NCI-H1694 treated with DMSO at 0.1 percent for 48 hours (cell line): Measurements from ENCODE around the gene MICB.
"Not testable (repeated sequence)": the region's sequence is repeated elsewhere in the genome, so short reads cannot be mapped to it uniquely, and the experiment has no call there.

Experiments used
- DNase-seq: peaks from one replicate; lab custom pipeline; 2025; lab: John Stamatoyannopoulos, UW

Gene MICB

DNA sequence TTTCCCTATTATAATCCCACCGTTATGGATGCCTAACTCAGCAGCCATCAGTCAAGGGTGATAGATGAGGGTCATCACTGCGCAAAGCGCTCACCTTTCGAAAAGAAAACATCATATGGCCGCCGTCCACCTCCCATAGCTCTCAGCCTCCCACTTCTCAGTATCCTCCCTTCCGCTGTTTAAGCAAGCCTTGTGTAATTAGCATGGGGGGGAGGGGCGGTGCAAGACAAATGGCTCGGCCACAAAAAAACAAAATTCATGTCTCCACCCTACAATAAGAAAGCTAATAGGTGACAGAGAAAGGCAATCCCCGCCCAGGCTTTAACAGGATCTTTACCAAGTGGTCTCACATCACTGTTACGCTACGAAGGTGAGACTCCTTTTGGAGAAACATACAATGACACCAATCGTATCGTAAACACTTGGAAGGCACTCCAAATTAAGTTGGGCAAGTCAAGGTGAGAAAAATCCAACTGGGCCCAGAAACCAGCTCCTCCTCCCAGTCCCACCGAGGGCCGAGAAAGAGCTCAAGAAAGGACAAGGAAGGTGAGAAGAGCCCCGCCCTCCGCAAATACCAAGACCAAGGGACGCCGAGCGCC is 43.2 kb downstream of the MICB start:
- DNase-seq = no peak

DNA sequence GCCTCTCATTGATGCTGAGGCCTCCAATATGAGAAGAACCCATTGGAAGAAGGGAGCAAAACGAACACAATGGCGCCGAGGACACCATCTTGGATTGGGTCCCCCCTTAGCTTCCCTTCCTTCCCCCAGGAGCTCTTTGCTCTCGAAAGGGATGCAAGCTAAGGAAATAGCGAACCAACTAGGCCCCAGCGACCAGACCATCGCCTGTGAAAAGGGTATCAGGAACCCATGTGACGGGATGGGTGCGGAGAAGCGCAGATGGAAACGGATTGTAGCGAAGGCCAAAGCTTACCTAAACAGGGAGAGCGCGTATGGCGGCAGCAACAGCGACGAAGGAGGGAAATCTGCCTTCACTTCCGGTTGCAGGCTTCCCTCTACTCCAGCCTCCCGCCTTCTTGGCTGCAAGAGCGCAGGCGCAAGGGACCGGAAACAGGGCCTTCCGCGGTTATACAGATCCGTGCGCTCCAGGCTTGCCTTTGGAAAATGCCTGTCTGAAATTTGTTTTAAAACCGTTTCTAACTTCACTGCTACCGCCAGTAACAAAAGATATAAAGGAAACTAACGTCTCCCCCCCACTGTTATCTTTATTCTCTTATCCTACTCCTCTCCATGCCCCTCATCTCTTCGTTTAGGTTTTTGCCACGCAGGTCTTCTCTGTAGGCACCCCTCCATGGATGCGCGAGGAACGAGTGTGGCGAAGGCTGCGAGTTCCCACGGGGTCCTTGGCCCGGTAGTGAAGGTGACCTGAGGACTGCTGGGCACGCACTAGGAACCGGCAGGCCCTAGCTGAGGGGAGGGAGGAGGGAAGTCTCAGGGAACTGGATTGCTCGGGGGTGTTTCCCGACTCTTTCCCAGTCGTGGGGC is 43.9 kb downstream of the MICB start, which contains the start of gene DDX39B:
Gene DDX39B, minus strand, starts transcription at position 346 of the 864 bp plus-strand sequence. CDS start 1,471 bp downstream, outside the sequence.
- peak; percentile 92 for DNase-seq

DNA sequence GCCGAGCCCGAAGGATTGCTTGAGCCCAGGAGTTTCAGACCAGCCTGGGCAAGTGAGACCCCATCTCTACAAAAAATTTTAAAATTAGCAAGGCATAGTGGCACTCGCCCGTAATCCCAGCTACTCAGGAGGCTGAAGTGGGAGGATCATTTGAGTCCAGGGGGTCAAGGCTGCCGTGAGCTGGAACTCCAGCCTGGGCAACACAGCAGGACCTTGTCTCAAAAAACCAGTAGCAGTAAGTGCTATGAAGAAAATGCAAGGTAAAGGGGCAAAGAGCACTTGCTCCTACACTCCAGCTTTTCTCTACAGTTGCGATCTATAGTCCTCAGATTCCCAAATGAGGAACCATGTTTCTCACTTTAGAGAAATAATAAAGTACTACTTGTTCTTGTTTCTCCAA is 45.7 kb downstream of the MICB start:
- DNase-seq = no peak

DNA sequence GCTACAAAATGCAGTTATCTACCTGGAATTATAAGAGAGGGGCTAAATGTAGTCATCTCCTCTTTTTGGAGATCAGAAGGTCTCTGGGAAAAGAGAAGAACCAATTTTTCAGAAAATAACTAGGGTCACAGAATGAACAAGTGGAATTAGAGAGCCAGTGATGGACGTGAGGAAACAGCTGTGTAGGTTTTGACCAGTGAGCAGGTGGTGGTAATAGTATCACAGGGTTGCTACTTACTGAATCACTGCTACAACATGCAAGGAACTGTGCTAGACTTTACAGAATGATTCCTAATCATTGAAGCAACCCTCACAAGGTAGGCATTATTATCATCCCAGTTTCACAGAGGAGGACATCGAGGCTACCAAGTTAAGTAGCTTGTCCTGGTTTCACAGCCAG is 46.7 kb downstream of the MICB start:
- no peak for DNase-seq

DNA sequence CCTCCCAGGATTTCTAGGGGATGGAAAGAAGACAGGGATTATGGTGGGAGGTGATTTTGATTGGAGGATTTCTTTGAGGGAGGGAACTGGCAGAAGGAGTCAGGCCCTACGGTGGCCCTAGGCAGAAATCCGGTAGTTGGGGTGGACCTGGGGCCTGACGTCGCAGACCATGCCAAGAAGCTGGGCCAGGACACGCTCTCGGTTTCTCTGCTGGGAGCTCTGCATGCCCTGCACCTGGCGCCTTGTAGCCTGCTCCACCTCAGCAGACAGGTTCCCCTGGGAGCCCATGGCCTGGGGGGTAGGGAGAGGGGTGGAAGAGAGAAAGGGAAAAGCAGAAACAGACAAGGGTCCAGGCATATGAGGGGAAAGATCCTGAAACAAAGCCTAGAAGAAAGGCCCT is 47.3 kb downstream of the MICB start:
- no peak for DNase-seq

DNA sequence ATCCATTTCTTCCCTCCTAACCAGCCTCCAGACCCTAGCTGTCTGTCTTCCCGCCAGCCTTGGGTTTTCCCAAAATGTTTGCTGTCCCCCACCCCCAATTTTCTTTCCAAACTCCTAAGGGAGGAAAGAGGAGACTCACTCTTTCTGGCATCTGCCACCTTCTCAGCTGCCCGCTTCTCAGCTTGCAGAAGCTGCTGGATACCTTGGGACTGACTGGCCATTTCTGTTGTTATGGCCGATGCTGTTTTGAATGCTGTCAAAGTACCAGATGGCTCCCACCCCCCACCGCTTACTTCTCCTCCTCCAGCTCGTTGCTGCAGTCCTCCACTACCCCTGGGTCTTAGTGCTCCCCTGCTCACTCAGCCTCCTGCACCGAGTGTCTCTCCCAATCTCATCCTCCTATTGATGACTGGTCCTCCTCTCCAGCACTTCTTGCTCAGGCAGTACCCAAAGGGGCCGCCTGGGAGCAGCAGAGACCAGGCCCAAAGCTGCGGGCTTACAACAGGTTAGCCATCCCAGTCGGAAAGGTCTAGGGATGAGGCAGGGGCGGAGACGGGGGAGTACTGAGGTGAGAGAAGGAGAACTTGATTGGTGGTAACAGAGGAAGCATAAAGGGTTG is 48.5 kb downstream of the MICB start, which contains the start of gene ATP6V1G2:
Gene ATP6V1G2, minus strand, starts transcription at position 270 of the 619 bp plus-strand sequence. Its CDS starts 49 bp downstream, at position 221.
- peak; percentile 94 for DNase-seq

DNA sequence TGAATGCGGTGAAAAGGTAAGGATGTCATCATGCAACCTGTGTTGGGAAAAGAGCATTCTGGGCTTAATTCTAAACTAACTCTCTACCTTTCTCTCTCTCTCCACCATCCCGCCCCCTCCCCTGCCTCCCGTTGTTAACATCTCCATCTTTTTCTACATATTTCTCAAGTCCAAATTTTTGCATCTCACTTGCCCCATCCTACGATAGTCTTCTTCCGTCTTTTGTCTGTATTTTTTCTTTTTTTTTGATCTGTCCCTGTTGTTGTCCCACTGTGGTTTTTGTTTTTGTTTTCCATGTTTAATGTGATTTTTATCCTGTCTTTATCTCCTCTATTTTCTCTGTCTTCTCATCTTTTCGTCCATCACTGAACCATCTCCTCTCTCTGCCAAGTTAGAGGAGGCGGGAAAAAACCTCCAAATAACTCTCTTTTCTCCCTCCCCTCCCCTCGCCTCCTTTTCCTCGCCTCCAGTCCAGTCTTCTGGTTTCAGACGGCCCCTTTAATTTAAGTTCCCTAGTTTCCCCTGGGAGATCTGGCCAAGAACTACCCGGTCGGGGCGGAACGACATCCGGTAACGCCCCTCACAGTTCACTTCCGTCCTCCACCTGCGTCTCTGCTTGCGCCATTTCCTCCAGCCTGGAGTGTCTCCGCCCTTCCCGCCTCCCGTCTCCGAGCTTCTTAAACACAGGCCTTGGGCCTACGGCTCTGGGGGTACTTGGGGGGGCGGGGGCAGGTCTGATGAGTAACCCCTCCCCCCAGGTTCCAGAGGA is 49.2 kb downstream of the MICB start, which contains the start of gene NFKBIL1:
Gene NFKBIL1, plus strand, starts transcription at position 651 of the 769 bp plus-strand sequence. Its CDS starts 87 bp downstream, at position 738.
- DNase-seq = peak; percentile 93

DNA sequence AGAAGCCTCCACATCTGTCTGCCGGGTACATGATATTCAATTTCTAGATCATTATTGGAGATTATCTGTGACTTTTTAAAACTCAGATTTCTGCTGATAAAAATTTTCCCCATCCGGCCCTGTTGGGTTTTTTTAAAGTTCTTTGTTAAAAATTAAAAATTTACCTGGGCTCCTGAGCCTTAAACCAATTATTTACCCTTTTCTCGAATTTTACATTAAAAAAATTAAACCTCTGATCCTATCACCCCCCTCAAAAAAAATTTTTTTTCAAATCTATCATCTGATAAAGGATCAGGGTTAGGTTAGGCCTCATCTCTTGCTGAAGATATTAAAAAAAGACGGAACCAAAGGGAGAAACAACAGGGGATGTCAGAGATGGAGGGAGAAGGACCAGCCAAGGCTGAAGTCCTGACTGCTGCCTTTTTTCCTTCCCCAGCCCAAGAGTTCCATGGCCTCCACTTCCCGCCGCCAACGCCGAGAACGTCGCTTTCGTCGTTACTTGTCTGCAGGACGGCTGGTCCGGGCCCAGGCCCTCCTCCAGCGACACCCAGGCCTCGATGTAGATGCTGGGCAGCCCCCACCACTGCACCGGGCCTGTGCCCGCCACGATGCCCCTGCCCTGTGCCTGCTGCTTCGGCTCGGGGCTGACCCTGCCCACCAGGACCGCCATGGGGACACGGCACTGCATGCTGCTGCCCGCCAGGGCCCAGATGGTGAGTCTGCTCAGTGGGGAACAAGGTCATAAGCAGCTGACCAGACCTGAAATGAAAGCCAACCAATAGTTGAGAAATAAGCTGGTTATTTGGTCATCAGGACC is 50.0 kb downstream of the MICB start:
- DNase-seq = no peak

DNA sequence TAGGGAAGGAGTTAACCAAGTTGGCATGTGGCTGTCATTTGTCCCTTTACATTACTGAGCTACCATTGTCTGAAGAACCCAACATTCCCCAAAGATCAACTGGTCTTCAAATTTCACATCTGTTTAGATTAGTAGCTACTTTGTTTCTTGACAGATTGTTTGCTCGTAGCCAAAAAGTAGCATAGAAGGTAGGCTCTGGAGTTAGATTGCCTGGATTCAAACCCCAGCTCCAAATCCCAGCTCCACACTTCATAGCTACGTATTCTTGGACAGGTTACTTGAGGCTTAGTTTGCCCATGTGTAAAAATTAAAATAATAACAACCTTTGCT is 50.6 kb downstream of the MICB start:
- DNase-seq = no peak

DNA sequence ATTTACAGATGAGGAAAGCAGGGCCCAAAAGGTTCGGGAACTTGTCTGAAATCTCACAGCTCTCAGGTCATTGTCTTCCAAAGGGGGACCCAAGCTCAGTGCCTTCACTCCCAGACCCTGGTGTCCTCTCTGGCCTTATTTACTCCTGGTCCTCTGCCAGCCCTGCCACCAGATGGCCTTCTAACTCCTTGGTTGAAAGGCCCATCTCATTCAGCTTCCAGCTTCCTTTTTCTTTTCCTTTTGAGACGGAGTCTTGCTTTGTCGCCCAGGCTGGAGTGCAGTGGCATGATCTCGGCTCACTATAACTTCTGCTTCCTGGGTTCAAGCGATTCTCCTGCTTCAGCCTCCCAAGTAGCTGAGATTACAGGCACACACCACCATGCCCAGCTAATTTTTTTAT is 53.4 kb downstream of the MICB start:
- not testable (repeated sequence) for DNase-seq

DNA sequence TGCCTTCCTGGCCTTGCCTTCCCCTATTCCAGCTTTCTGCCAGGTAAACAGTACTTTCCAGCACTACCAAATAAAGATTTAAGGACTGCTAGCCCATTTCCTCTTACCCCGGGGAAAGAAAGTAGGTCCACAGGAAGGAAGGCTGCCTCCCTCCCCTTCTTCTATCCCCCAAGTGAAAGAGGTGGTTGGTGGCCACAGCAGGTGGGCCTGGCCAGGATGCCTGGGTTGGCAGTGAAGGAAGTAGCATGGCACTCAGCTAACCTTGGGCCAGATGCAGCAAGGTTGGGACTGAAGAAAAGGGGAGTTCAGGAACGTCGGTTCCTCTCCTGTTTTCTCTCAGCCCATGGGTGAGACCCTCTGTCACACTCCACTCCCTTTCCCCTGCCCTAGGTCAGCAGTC is 58.4 kb downstream of the MICB start:
- no peak for DNase-seq

DNA sequence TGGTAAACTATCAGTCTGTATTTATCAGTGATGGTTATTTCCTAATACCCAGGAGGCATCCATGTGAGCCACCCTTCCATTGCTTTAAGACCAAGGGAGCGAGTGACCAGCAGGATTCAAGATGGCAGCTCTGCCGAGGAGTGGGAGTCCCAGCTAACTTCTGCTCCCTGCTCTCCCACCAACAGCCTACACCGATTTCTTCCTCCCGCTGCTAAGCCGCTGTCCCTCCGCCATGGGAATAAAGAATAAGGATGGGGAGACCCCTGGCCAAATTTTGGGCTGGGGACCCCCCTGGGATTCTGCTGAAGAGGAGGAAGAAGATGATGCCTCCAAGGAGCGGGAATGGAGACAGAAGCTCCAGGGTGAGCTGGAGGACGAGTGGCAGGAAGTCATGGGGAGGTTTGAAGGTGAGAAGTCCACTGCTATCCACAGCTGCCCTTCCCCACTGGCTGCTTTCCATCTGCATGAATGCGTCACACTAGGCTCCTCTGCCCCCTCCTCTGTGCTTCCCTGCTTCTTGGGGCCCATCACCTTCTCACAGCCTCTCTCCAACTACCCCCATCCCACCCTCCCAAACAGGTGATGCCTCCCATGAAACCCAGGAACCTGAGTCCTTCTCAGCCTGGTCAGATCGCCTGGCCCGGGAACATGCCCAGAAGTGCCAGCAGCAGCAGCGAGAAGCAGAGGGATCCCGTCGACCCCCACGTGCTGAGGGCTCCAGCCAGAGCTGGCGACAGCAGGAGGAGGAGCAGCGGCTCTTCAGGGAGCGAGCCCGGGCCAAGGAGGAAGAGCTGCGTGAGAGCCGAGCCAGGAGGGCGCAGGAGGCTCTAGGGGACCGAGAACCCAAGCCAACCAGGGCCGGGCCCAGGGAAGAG is 59.7 kb downstream of the MICB start:
- DNase-seq = no peak

DNA sequence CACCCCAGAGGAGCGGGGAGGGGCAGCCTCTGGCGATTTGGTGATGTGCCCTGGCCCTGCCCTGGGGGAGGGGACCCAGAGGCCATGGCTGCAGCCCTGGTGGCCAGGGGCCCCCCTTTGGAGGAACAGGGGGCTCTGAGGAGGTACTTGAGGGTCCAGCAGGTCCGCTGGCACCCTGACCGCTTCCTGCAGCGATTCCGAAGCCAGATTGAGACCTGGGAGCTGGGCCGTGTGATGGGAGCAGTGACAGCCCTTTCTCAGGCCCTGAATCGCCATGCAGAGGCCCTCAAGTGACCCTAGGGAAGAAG is 60.3 kb downstream of the MICB start:
- no peak for DNase-seq

DNA sequence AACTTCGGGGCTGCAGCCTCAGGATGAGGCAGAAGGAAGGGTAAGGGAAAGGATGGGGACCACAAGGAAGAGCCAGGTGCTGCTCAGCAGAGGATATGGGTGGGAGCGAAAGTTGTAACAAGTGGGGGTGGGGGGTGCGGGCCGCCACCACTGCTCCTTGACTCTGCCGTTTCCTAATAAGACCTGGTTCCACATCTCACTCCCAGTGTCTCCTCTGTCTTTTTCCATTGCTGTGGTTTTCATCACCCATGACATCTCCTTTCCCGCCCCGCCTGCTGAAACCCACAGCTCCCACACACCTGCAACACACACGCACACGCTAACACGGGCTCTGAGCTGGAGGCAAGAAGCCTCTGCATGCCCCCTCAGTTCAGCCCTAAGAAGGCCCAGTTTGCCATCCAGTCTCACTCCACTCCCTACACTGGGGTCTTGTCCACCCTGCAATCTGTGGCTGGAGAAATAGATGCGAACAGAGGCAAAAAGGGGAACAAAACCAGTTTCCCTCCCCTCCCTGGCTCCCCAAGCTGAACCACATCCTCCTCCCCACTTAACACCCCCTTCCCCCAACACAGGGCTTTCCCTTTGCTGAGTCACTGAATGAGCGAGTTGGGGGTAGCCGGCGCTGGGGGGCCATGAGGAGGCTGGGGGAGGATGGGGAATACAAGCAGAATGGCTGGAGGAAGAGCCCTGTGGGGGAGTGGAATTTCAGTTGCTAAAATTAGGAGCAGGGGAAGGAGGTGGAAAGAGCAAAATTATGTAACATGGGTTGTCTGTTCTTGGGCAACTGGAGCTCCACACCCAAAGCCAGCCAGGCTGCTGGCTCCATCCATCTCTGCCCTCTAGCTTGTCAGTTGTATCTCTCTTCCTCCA is 60.9 kb downstream of the MICB start:
- no peak for DNase-seq

DNA sequence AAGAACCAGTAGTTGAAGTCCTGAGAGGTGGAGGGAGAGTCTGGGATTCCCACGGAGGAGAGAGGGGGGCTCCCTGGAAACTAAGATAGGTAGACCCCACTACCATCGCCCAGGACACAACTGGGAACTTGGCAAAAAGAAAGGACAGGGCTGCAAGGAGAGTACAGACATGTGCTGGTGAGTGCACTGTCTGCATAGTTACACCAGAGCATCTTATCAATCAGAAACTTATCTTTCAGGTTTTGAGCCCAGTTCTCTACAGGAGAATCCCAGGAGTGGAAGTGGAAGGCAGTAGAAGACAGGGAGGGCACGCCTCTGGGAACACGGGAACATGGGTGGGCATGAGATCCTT is 61.6 kb downstream of the MICB start:
- DNase-seq = no peak

DNA sequence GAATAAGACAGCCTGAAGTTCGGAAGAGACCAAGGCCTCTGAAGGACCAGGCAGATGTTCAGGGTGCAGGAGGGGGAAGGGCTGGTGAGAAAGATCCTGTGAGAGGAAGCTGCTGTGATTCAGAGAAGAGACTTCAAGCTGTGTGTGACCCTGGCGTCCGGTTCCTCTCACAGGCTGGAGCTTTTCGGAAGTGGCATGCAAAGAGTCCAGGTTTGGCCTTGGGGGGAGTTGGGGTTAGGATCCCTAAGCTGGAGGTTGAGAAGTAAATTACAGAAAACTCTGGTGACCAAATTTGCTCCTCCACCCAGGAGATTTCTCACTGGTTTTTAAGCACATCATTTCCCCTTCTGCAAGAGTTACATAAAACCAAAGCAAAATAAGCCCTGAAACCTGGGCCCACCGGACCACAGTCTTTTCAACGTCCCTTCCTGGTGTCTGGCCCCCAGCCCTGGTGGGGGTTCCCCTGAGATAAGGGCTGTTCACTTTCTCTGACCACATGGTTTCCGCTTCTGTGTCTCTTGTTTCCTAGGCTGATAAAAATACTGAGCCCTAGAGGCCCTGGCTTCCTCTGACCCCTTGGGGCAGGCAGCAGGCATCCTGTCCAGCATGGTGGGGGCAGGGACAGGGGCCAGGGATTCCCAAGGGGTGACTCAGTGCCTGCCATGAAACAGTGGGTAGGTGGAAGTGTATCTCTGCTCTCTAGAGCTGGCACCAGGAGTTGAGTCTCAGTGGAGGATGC is 62.2 kb downstream of the MICB start:
- no peak for DNase-seq

DNA sequence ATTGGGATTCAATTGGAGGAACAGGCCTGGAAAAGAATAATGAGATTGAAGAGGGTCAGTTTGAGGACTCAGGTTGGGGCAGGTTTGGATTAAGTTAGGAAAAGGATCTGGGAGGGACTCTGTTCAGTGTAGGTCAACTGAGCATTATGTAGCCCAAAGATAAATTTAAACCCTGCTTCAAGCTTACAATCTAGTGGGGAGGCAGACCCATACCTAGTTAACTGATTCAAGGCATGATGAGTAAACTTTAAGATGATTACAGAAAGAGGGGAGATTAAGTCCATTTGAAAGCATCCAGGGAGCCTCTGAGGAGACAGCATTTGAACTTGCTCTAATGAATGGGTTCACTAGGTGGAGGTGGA is 62.7 kb downstream of the MICB start:
- DNase-seq = no peak
